SK-MEL-5 (cell line): ENCODE measurements around the gene PLS3. TPM values are rescaled to one million over a fixed set of nuclear protein-coding genes. Genes with fewer than 3 reads are reported as not detected.
"Not testable (repeated sequence)": the region's sequence is repeated elsewhere in the genome, so short reads cannot be mapped to it uniquely, and the experiment has no call there.

Source experiments
- DNase-seq: peaks from one replicate; pipeline ENCODE4 v3.0.0-alpha.2; 2016; ENCODE audit warnings: low read depth, low spot score
- in situ Hi-C: cut with HindIII; loops from 2 replicates; pipeline ENCODE4 v1.10.0; 2016; ENCODE audit warnings: low sequenced_read_pairs, high pct_unique_total_duplicates, low pct_unique_long_range_greater_than_20kb
- total RNA-seq: library from RNA; depleted of rRNA; stranded (reverse); fragments of >200 nt; shearing (Covaris generic); gene quantifications from 2 replicates; pipeline ENCODE4 v1.2.3, GENCODE V29; 2014

The PLS3 gene
- total RNA-seq, 1 experiment from 2014 or later: 183 TPM

DNA sequence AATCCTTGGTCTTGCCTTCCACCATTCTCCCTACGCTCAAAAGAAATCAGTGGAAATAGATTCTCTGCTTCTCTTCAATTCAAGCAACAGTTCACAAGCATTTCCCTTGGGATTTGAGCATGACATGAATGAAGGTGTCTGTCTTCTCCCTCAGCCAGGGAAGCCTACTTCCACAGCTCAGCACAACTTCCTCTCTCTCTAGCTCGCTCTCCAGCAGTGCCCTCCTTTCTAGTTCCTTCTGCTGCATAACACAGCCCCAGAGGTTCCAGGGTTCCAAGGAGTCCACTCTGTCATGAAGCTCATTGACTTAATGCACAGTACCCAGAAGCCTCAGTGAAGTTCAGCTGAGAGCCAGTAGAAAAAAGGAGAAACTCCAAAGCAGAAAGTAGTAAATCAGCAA lies 81.3 kb downstream of the PLS3 start:
- peak; percentile 79 for DNase-seq
- in situ Hi-C loops: no loop called here

DNA sequence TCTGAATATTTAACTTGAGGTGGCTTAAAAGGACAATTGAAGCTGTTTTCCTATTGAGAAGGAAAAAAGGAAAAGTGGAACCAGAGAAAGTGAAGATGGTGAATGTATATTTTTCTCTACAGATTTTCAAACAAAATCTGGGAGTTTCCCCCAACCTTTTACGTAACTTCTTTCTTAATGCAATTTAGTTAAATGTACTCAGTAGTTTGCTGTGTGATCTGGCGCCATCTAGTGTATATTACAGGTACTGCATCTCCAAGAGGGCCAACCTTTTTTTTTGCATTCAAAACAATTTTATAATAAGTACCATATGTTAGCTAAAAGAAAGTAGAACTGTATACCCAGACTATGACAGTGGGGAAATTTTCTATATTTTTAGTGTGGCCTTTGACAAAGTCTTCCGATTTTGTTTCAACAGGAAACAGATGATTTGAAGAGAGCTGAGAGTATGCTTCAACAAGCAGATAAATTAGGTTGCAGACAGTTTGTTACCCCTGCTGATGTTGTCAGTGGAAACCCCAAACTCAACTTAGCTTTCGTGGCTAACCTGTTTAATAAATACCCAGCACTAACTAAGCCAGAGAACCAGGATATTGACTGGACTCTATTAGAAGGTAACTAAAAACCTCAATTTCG lies 82.0 kb downstream of the PLS3 start:
- in situ Hi-C loops: no loop called here
- DNase-seq: peak; percentile 68

DNA sequence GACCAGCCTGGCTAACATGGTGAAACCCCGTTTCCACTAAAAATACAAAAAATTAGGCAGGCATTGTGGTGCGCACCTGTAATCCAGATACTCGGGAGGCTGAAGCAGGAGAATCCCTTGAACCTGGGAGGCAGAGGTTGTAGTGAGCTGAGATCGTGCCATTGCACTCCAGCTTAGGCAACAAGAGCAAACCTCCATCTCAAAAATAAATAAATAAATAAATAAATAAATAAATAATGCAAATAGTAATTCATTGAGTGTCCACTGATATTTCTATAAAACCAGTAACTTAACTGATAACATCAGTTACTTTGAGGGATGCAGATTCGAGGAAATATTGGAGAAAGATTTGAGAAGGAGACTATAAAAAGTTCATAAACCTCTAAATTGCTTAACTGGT lies 83.4 kb downstream of the PLS3 start:
- in situ Hi-C loops: not testable (repeated sequence)

DNA sequence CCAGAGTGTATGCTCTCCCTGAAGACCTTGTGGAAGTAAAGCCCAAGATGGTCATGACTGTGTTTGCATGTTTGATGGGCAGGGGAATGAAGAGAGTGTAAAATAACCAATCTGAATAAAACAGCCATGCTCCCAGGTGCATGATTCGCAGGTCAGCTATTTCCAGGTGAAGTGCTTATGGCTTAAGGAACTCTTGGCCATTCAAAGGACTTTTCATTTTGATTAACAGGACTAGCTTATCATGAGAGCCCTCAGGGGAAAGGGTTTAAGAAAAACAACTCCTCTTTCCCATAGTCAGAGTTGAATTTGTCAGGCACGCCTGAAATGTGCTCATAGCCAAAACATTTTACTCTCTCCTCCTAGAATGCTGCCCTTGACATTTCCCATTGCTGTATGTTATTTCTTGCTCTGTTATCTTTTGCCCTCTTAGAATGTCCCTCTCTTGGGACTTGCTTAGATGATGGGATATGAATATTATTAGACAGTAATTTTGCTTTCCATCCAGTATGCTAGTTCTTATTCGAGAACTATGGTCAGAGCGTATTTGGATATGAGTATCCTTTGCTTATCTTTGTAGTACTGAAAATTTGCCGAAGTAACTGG lies 88.6 kb downstream of the PLS3 start:
- in situ Hi-C loops: no loop called here
- DNase-seq: no peak

More for the DNA sequence above, 83.4 kb downstream of the PLS3 start:
- DNase-seq: not testable (repeated sequence)

DNA sequence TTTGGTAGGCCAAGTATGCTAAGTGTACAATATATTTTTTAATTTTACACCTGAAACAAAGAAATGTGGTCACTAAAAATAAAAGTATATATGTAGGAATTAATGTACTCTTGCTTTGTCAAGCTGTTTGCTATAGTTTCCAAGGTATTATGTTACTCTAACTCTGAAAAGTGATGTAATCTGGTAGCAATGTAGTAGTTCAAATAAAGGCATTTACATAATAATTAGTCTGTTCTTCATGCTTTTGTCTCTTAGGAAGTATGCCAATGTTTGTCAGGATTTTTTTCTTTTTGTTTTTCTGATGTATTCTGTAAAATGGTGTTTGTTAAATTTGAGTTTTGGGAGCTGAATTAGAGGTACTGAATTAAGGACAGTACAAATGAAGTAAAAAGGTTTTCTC lies 89.5 kb downstream of the PLS3 start:
- no peak for DNase-seq
- in situ Hi-C loops: no loop called here

DNA sequence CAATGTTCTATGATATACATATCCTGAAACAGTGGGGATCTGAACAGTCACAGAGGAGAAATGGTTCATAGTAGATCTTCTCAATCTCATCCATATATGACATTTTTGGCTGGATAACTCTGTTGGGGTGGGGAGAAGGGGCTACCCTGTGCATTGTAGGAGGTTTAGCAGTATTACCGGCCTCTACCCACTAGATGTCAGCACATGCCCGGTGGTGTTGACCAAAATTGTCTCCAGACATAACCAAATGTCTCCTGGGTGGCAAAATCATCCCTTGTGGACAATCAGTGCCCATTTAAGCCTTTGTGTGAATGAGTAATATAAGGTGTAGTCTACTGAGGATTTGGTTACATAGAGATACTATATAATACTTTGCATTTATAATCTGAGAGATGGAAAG lies 89.9 kb downstream of the PLS3 start:
- in situ Hi-C loops: no loop called here
- DNase-seq: peak; percentile 76

DNA sequence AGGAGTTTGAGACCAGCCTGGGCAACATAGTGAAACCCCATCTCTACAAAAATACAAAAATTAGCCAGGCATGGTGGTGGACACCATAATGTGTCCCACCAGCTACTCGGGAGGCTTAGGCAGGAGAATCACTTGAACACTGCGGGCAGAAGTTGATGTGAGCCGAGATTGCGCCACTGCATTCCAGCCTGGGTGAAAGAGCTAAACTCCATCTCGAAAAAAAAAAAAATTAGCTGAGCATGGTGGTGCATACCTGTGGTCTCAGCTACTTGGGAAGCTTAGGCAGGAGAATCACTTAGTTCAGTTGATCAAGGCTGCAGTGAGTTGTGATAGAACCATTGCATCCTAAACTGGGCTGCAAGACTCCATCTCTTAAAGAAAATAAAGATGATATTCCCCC lies 91.2 kb downstream of the PLS3 start:
- DNase-seq: no peak
- in situ Hi-C loops: no loop called here

DNA sequence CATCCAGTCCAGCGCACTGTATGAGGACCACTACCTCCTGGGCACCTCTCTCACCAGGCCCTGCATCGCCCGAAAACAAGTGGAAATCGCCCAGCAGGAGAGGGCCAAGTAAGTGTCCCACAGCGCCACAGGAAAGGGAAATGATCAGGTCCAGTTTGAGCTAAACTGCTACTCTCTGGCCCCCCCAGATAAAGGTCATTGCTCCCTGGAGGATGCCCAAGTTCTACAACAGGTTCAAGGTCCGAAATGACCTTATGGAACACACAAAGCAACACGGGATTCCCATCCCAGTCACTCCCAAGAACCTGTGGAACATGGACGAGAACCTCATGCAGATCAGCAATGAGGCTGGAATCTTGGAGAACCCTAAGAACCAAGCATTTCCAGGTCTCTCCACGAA lies 104.1 kb downstream of the PLS3 start:
- in situ Hi-C loops: no loop called here
- no peak for DNase-seq

DNA sequence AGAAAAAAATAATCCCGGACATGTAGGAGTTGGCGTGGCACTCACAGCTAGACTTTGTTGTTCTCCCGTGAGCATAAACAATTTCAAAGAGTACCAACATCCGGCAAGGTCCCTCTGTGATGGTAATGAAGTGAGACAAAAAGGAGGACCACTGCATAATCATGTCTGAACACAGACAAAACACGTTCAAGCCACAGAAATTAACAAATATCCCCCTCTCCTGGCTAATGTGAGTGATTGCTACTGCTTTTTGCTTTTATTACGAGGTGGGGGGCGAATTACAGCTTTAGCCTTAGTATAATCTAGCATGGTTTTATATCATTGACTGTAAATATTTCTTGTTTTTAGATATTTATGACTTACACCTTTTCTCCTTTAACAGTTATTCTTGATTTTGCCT lies 118.5 kb downstream of the PLS3 start:
- peak; percentile 58 for DNase-seq
- in situ Hi-C loops: no loop called here

DNA sequence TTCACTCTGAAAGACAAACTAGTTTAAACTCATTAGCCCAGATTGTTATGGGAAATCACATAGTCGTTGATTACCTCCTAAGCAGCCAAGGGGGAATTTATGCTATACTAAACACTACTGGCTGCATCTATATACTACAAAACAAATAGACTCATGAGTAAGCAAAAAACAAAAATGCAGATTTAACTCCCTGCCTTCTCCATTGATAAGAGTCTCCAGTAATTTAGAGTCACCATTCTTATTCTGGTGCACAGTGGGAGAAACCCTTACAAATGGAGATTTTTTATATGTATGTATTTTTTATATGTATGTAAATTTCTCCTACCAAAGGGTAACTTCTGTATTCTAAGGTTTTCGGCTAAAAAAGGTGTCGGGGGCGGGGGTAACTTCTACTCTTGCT lies 126.6 kb downstream of the PLS3 start:
- no peak for DNase-seq
- in situ Hi-C loops: no loop called here

DNA sequence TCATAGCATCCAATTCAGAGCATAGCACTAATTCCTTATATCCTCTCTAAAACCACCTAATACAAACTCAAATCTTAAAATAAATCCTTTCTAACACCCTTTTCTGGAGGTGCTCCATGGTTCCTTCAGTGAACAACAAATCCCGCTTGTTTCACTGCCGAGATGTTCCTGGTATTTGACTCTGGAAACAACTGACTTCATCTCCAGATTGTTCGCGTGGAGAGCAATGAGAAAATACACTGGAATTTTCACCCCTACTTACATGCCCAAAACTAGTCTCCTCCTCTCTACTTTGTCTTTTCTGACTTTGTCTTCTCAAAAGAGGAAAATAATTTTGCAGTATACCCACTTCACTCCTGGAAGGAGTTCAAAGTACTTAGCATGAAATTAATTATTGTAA lies 129.0 kb downstream of the PLS3 start:
- no peak for DNase-seq
- in situ Hi-C loops: no loop called here

DNA sequence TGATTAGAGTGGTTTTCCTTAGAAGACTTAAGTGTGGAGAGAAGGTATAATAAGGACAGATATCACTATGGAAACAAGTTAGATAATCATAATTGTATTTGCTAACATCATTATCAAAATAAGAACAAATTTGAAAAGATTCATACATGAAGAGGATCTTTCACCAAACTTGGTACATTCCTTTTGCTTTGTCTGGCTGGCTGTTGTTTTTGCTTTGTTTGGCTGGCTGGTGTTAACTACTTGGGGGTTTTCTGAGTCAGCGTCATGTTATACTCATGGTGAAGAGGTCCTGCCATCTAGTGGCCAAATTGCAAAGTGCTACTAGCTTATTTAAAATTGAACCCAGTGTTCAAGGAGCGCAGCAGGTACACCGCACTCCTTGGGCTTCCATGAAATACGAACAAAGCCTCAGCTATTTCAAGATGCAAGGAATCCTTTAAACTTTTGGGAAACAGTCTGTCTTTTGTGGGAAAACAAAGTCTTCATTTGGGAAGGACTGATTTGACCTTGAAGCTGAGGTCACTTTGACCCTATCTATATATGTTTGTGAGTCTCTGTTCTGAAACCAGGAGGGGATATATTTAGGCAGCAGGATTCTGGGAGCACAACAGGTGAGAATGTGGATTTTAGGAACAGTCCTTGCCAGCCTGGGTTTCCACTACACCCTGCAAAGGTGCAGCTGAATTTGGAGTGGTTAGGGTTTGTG lies 129.7 kb downstream of the PLS3 start:
- peak; percentile 66 for DNase-seq
- in situ Hi-C loops: no loop called here

DNA sequence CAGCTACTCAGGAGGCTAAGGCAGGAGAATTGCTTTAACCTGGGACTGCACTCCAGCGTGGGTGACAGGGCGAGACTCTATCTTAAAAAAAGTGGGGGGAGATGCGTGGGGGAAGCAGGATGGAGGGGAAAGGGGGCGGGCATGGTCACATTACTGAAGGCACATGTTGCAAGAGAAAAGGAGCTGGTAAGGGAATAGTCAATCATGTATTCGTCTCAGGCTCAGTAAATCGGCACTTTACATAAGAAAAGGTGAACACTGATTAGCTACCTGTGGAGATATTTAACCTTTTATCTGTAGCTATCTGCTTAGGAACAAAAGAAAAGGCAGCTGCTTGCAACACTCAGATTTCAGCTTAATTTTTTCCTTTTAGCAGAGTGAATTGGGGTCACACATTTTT lies 132.5 kb downstream of the PLS3 start:
- DNase-seq: no peak
- in situ Hi-C loops: no loop called here

DNA sequence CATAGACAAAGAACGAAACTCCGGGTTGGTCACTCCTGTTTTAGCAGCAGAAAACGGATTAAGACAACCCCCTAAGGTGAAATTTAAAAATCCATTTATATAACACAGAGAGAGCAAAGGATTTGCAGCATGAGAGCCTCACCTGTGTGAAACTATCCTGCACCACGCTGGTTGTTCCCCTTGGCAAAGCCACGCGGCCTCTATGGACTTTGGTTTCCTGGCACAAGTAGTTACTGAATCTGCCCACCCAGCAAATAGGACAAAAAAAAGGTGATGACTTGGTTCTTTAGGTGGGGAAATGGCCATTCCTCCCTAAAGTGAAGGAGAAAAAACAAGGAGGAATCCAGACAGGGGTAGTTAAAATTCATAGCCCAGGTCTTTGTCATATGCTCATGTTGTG lies 133.1 kb downstream of the PLS3 start:
- in situ Hi-C loops: no loop called here
- DNase-seq: no peak

DNA sequence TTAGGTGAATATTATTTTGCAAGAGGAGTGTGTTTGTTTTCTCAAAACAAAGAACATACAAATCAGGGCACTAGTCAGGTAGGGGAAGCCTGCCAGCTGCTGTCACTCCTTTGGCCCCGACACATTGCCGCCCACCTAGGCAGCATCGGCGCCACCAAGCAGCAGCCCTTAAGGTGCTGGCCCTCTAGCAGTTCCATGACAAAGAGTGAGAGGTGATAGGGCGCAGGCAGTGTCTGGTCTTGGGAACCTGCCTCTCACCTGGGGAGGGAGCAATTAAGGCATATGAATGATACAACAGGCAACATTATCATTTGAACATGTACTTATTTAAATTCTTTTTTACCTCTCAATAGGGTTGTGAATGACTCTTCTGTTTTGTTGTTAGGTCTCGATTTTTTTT lies 135.1 kb downstream of the PLS3 start:
- DNase-seq: no peak
- in situ Hi-C loops: no loop called here

DNA sequence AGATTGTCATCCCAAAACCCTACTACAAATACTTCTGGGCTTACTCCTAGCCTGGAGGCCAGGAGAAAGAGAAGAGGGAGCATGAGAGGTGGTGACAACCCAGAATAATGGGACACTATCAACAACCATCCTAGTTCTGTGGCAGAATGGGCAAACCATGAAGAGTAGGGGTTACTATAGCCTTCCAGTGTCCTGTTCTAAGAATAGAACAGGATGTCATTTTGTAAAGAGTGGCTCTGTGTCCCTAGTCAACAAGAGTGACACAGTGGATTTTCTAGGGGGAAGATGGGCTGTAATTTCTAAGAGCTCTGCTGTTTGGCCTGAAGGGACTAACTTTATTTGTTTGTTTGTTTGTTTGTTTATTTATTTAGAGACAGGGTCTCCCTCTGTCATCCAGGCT lies 136.0 kb downstream of the PLS3 start:
- in situ Hi-C loops: no loop called here
- no peak for DNase-seq

DNA sequence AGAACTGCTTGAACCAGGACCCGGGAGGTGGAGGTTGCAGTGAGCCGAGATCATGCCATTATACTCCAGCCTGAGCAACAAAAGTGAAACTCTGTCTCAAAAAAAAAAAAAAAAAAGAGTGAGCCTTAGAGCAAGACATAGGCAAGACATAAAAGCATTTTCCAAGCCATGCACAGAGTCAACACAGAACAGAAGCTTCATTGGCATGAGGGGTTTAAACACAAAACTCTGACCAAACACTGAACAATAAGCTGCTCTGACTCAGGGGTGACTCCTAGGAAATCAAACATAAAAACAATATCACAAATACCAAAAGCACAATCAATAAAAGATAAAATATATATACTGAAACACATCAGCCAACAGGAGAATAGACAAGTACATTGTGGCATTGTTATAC lies 136.8 kb downstream of the PLS3 start:
- in situ Hi-C loops: no loop called here
- DNase-seq: no peak
